ENCODE results near the gene ZNF429. TPM values are rescaled to one million over a fixed set of nuclear protein-coding genes. Genes with fewer than 3 reads are reported as not detected.

The ZNF429 gene
- total and polyA plus RNA-seq, 7 donors = 6.5 to 15.7 (median 10.9) TPM

GRCh38 chr19:21584537-21584936 lies 79.1 kb downstream of the ZNF429 start:
- Histone ChIP-seq H3K27me3 (no peaks in the 10 kb centered on the region), H3K9me3 (peaks cover 0 to 3% (median 1%) of the 10 kb centered on the region in 4 donors), H3K36me3 (no peaks in the 10 kb centered on the region), H3K27ac (no peak overlapping the region), H3K4me1 (peaks cover 0 to 15% (median 5%) of the 10 kb centered on the region in 4 donors), H3K4me3 (no peak overlapping the region)
- no peak for DNase-seq
- intact Hi-C loops (cut with DNase I) = loop anchor here (10.0 kb wide), 1 partner anchor 110 kb away; no protein-coding TSS in a partner anchor
- WGBS, 2 donors = 77 to 83% methylated on average over 5 of the region's 5 CpGs
- no peak for TF ChIP-seq POLR2AphosphoS5 (IDR thresholded peaks at IDR 0.05)
- no peak for TF ChIP-seq CTCF (IDR thresholded peaks at IDR 0.05)
- TF ChIP-seq POLR2A (IDR thresholded peaks at IDR 0.05) = no peak
- TF ChIP-seq EP300 (IDR thresholded peaks at IDR 0.05) = no peak

- no peaks in the 10 kb centered on the region for H3K27me3 ChIP-seq
- no peaks in the 10 kb centered on the region for H3K36me3 ChIP-seq
- intact Hi-C loops (cut with DNase I) = loop anchor here (5.0 to 10.0 kb wide), 2 partner anchors 78 to 109 kb away; partner anchors contain the start of gene ZNF429
- no peak overlapping the region for H3K27ac ChIP-seq
- H3K4me3 ChIP-seq = no peak overlapping the region
- 73 to 84% methylated on average over 12 of the region's 12 CpGs for WGBS, 2 donors
- no peak for DNase-seq
- no peak for TF ChIP-seq POLR2A (IDR thresholded peaks at IDR 0.05)
- no peak for TF ChIP-seq POLR2AphosphoS5 (IDR thresholded peaks at IDR 0.05)
- TF ChIP-seq CTCF (IDR thresholded peaks at IDR 0.05) = no peak
- TF ChIP-seq EP300 (IDR thresholded peaks at IDR 0.05) = no peak
- H3K9me3 ChIP-seq = peaks cover 0 to 3% (median 1%) of the 10 kb centered on the region in 4 donors
- peaks cover 0 to 15% (median 5%) of the 10 kb centered on the region in 4 donors for H3K4me1 ChIP-seq
These were observed 80.0 kb downstream of the ZNF429 start for GRCh38 chr19:21585281-21585890.

- Histone ChIP-seq H3K27ac (peak overlapping the region; percentile 41 to 75 (median 64)), H3K4me3 (peak overlapping the region; percentile 49 to 83 (median 74)), H3K4me1 (peaks cover 0 to 15% (median 5%) of the 10 kb centered on the region in 4 donors), H3K9me3 (peaks cover 0 to 3% (median 1%) of the 10 kb centered on the region in 4 donors), H3K36me3 (no peaks in the 10 kb centered on the region), H3K27me3 (no peaks in the 10 kb centered on the region)
- no peak for DNase-seq
- TF ChIP-seq POLR2A (IDR thresholded peaks at IDR 0.05) (no peak), POLR2AphosphoS5 (IDR thresholded peaks at IDR 0.05) (no peak), CTCF (IDR thresholded peaks at IDR 0.05) (no peak), EP300 (IDR thresholded peaks at IDR 0.05) (no peak)
- 8 to 31% methylated on average over 72 of the region's 72 CpGs for WGBS, 2 donors
- intact Hi-C loops (cut with DNase I) = loop anchor here (5.0 to 10.0 kb wide), 2 partner anchors 79 to 108 kb away; partner anchors contain the start of gene ZNF429
These were observed 81.1 kb downstream of the ZNF429 start for GRCh38 chr19:21586311-21587116.

- H3K4me3 ChIP-seq = peak overlapping the region; percentile 49 to 83 (median 74)
- H3K36me3 ChIP-seq = no peaks in the 10 kb centered on the region
- peaks cover 0 to 15% (median 5%) of the 10 kb centered on the region in 4 donors for H3K4me1 ChIP-seq
- 52 to 64% methylated on average over 12 of the region's 12 CpGs for WGBS, 2 donors
- no peaks in the 10 kb centered on the region for H3K27me3 ChIP-seq
- peaks cover 0 to 3% (median 1%) of the 10 kb centered on the region in 4 donors for H3K9me3 ChIP-seq
- intact Hi-C loops (cut with DNase I) = loop anchor here (5.0 to 10.0 kb wide), 2 partner anchors 80 to 108 kb away; partner anchors contain the start of gene ZNF429
- no peak for TF ChIP-seq CTCF (IDR thresholded peaks at IDR 0.05)
- TF ChIP-seq POLR2A (IDR thresholded peaks at IDR 0.05) = no peak
- TF ChIP-seq EP300 (IDR thresholded peaks at IDR 0.05) = no peak
- TF ChIP-seq POLR2AphosphoS5 (IDR thresholded peaks at IDR 0.05) = no peak
- no peak for DNase-seq
- peak overlapping the region; percentile 41 to 75 (median 64) for H3K27ac ChIP-seq
These were observed 81.7 kb downstream of the ZNF429 start for GRCh38 chr19:21587117-21587461.

All from sigmoid colon (tissue), 7 donors.